GM21390 (cell line): Measurements from ENCODE around the gene TTLL7.

Experiments
- ATAC-seq: cut with Tn5 transposase; IDR thresholded peaks from one replicate; pipeline ENCODE4 v1.9.1; 2021; ENCODE audit not compliant: unreplicated experiment

The TTLL7 gene

DNA sequence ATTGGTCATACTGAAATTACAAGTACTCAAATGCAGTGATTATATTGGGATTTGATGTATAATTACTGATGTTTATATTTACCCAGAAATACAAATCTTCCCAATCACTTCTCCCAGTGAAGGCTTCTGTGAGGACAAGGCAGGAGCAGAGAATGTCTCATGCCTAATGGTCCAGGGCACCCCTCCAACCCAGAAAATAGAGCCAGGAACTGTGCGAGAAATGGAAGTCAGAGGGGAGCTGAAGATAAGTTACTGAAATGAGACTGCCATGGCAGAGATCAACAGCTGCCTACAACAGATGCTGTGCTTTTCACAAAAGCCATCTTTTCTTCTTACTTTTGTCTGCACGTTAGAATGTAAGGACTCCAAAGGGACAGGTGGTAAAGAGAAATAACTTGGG lies 171.2 kb downstream of the TTLL7 start:
- ATAC-seq: no peak

DNA sequence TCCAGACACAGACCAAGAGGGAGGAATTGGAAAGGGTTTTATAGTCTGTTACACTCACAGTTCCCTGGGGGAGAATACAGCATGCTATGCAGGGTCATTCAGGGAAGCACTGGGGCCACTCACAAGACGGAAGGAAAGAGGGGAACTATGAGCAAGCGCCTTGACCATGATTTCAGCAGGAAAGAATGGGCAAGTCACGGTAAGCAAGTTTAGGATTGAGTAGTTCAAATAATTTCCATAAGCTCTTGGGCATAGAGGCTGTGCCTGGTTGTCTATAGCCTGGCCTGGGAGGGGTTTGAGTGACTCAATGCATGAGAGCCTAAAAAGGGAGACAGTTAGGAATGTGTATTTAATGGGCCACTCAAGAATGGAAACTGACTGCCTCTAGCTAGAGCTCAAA lies 176.7 kb downstream of the TTLL7 start:
- no peak for ATAC-seq

DNA sequence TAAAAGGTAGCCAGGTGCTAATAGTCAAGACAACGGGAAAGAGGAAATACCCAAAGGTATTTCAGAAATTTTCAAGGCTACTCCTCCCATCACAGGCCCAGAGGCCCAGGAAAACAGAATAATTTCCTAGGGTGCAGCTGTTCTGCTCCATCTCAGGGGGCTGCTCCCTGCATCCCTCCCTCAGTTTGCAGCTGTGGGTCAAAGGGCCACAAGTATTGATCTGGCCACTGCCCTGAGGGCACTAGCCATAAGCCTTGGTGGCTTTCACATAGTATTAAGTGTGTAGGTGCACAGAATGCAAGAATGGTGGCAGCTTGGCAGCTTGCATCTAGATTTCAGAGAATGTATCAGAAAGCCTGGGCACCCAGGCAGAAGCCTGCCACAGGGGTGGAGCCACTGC lies 179.5 kb downstream of the TTLL7 start:
- no peak for ATAC-seq

DNA sequence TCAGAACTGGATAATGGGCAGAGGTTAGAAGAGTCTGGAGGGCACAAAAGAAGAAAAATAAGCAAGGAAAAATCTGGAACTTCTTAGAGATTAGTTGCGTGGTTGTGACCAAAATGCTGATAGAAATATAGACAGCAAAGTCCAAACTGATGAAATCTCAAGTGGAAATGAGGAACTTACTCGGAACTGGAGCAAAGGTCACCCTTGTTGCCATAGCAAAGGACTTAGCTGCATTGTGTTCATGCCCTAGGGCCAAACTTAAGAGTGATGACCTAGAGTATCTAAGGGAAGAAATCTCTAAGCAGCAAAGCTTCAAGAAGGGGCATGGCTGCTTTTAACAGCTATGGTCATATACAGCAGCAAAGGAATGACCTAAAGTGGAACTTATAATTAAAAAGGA lies 180.0 kb downstream of the TTLL7 start:
- no peak for ATAC-seq

DNA sequence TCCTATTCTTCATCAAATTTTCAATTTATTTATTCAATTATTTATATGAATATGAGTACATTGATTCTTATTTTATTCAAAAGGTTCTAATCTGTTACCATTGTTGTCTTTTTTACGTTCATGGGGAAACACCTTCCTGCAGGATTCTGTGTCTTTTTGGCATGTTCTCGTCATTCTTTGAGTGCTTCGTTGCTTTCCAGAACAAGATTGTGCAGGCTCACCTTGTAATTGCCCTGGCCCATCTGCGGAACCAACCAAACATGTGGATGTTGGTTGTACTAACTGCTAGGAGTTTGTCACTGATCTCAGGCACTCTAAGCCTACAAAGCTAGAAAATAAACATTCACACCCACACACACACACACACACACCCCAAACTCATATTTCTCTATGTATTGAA lies 182.1 kb downstream of the TTLL7 start:
- ATAC-seq: no peak

DNA sequence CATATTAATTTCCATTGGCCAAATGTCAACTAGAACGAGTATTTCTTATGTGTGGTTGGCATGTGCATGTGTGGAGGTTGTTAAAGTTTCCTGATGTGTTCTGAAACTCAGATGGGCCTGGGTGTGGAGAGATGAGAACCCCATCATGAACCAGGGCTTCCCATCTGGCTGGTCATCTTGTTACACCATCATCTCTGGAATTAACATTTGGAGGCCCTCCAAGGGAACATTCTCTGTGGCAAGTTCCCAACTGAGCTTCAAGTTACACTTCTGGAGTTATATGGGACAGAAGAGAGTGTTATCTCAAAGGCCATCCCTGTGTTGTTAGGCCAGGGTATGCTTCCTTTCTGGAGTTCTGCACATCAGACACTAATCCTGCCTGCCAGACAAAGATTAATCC lies 183.6 kb downstream of the TTLL7 start:
- no peak for ATAC-seq
